HUDEP-2 (cell line): ENCODE measurements around the gene CNTN5.

Source experiments
- DNase-seq, 76 experiments: peaks; one replicate each; lab custom pipeline; 2025; ENCODE audit not compliant: unreplicated experiment in 76 of 76; lab: John Stamatoyannopoulos, UW

Gene CNTN5

DNA sequence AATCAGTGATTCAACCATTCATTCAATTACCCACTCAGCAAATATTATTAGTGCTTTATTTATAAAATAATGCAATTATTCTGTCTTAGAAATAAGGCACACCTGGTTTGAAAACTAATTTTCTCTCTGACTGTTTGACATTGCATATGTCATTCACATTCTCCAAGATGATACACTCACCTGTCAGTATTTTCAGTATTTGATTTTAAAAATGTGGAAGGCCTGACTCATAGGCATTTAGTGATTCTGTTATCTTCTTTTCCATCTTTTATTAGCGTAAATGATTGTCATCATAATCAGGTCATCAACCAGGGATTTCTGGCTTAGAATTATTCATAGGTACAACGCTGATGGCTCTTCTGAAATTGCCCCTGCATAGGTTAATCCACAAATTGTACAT lies 480.9 kb downstream of the CNTN5 start:
- no peak for DNase-seq

DNA sequence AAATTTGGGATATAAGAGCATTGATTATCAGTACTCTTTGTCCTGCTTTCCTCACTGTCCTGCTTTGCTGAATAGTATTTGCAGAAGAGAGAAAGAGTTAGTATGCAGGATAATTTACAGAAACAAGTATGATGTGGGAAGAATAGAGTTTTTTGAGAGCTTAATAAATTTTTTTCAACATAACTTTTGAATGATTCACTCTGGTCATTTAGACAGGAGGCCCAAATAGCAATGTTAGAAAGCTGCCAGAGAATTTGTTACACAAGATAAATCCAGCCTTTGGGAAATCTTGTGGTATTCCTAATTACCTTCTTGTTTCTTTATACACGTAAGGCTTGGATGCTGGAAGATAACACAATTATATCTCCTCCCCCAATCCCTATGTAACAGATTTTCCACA lies 484.6 kb downstream of the CNTN5 start:
- no peak for DNase-seq

DNA sequence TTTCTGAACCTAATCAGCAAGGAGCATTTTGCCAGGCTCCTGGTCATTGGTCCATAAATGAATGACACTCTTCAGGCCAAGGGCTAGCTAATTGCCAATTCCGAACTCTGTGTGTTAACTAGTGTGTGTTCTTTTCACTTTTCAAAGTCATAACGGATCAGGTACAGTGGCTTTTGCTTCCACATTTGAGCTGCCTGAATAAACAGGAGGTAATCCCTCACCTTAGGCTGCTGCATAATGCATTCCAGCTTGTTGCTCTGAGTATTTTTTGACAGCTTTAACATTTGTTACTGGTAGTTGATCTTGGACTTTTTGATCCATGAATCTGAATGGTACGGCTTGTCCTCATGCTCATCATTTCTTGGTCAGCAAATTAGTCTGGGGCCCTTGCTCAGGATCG lies 485.1 kb downstream of the CNTN5 start:
- no peak for DNase-seq

DNA sequence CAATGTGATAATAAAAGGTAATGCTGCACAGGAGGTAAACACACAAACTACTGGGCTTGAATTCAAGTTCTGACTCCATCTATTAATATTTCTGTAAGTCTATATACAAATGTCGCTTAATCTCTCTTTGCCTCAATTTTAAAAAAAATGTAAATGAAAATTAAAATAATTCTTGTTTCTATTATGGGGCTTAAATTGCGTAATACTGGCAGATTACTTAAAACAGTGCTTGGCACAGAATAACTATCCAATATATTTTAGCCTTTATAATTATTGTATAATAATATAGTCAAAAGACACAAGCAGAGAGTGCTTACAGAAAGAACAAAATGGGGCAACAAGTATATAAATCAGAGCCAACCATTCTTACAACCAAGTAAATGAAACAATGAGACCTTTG lies 489.1 kb downstream of the CNTN5 start:
- no peak for DNase-seq

DNA sequence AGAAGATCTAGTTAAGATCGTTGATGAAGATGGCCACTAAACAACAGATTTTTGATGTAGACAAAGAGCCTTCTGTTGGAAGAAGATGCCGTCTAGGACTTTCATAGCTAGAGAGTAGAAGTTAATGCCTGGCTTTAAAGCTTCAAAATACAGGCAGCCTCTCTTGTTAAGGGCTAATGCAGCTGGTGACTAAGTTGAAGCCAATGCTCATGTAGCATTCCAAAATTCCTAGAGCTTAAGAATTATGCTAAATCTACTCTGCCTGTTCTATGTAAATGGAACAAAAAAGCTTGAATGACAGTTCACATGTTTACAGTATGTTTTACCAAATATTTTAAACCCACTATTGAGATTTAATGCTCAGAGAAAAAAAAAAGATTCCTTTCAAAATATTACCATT lies 492.6 kb downstream of the CNTN5 start:
- DNase-seq, result no peak

DNA sequence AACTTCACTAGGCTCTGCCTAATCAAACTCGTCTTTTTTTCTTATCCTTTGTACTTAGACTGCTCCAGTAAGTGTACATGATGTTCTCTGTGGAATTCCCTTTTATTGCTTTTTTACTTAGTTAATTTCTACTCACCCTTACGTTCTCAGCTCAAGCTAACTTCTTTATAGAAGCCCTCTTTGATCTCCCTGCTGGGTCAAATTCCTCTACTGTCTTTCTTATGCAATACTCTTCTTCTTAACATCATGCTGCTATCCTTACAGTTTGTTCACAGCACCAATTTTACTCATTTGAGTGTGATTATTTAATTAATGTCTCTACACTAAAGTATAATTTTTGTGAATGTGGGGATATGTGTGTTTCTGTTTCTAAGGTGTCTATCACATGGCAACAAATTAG lies 498.3 kb downstream of the CNTN5 start:
- no peak for DNase-seq

DNA sequence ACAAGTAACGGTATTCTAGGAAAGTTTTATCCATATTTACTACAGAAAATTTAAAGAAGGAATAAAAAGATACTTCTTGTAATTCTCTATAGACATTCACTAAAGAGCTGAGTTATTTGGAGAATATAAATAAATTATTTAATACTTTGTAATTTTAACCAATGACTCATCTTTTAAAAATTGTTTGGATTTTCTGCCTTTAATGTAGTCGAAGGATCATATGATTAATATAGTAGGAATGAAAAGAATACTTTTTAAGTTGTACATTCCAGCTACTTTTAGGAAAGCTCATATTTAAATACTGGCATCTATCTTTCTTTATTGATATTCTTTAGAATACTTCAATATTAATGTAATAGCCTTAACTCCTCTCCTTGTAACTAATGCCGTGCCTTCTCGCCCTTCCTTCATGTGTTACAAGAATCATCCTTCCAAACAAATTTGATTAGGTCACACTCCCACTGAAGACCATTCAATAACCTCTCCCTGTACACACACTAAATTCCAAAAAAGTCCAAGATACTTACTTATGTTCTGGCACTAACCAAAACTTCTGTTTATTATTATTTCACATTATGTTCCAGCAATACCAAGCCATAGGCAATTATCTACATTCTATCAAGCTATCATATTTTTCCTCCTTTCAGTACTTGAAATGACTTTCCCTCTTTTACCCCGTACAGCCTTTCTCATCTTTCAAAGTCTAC lies 501.9 kb downstream of the CNTN5 start:
- no peak for DNase-seq

GRCh38 chr11:99531468-99531867 lies 510.7 kb downstream of the CNTN5 start:
- no peak for DNase-seq

DNA sequence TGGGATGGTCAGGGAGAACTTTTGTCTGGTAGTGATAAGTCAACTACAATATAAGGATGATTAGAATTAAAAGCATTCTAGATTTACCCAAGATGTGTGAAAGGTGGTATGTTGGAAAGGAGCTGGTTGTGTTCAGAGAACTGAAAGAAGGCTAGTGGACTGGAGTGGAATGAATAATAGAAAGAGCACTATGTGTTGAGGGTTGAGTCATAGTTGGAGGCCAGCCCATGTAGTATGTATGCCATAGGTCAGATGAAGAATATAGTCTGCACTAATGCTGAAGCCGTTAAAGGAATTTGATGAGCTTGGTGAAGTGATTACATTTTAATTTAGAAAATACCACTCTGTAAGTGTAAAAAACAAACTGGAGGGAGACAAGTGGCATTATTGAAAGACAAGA lies 514.1 kb downstream of the CNTN5 start:
- DNase-seq, result no peak

DNA sequence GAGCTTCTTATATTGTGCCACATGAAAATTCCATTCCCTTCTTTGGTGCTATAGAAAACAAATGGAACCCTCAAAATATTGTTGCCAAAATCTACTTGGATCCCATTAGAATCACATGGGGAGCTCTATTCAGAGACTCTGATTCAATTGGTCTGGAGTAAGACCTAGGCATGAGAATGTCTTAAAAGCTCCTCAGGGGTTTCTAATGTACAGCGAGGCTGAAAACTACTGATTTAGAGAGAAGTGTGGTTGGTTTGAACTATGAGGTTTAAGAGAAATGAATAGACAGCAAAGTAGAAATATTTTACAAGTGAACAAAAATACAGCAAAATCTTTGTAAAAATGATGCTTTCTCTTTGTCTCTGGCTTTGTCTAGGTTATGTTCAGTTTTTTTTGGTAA lies 514.7 kb downstream of the CNTN5 start:
- DNase-seq, result no peak

- no peak for DNase-seq
Measured at GRCh38 chr11:99535819-99536218, 515.1 kb downstream of the CNTN5 start.

GRCh38 chr11:99537681-99538080 lies 516.9 kb downstream of the CNTN5 start:
- no peak for DNase-seq

DNA sequence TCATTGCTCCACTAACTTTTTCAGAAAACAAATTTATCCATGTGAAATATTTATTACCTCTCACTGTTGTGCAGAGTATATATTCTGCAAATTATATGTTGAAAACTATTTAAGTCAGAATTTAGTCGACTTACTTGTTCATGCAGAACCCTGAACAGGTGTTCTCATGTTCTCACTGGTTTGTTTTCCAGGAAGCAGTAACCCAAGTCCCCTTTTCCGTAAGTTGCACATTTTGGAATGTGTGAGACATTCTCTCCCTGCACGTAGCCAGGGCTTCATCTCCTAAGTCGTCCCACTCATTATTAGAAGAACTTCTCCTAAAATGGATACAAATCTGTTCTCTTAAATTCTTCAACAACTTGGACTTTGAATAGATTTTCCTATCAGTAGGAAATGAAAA lies 524.9 kb downstream of the CNTN5 start:
- no peak for DNase-seq

DNA sequence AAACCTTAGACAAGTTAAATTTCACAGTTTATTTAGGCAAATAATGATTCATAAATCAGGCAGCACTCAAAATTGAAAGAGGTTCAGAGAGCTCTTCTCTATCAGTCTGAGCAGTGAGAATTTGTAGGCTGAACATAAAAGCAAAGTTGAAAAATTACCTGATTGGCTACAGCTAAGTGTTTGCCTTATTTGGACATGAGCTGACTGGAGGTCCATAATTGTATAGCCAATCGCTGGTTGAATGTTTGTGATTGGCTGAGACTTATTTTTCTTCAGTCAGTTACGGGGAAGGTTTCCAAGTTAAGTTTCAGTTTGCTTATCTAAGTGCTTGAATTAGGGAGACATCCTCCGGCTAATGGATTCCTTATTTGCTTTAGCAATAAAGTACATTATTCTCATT lies 527.5 kb downstream of the CNTN5 start:
- DNase-seq, result no peak

GRCh38 chr11:99554232-99554903 lies 533.6 kb downstream of the CNTN5 start:
- DNase-seq, result no peak

DNA sequence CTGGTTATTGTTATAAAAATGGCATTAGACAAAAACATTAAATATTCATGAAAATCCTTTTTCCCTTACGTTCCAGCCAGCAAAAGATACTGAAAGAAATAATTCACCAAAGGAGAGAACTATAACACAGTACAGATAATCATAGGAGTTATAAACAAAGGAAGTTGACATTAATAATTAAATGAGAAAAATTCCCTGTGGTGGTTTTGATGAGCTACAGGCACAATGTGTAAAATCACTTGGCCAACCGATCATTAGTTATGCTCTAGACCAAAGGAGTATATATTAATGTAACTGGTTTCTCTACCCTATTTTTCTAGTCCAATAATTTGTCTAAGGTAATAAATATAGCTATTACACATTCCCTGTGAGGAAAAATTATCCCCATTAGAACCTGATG lies 534.7 kb downstream of the CNTN5 start:
- no peak for DNase-seq

DNA sequence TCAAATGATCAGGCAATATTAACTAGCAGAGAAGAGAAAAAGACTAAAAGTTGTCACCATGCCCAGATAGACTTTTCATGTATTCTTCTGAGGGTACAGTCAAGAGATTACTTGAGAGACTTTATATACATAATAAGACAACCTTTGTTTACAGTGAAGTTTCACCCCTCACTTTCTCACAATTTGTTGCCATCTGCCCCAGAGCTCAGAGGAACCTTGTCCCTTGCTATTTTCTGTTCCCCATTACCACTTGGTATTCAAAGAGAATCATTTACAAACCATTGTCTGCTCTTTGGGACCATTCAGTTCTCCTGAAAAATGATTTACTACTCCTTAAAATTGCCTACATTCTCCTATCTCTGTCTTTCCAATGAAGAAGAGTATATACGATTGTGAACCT lies 544.6 kb downstream of the CNTN5 start:
- DNase-seq, result no peak

DNA sequence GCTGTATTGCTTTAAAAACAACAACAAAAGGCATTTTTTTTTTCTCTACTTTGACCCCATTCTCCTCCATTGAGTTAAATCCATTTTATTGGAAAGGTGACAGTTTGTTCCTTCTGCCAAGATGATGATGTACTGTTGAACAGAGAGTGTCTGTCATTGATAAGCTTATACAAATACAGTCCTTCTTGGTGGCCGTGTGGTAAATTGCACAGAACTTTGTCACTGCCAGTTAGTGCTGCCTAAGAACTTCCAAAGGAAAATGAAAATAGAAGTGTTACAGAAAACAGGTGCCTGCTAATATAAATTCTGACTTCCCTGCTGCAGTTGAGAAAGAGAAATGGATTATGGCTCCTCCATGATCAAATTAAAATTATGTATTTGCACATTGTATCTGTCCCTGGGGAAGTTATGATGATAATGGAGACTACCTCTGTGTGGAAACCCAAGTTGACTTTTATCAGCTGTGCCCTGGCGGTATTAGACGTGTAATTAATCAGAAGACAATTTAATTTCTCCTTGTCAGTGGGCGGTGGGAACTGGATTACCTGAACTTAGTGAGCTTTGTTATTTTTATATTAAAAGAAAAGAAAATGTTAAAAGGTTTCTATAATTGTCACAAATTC lies 546.7 kb downstream of the CNTN5 start:
- no peak for DNase-seq

DNA sequence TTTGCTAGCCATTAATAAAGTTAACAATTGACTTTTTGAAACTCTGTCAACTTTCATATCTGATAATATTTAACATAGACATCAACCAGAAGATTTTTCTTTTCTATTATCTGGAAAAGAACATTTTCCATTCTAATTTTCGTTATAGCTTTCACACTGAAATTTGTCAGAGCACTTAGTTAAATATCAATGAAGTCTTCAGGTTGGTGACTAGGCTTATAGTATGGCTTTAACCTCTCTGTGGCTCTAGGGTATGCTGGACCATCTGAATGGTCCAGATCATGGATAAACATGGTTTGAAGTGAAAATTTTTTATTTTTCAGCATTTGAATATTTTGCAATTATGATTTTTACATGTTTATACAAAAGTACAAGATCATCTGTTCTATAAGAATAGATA lies 548.1 kb downstream of the CNTN5 start:
- DNase-seq, result no peak

GRCh38 chr11:99571094-99571493 lies 550.3 kb downstream of the CNTN5 start:
- DNase-seq, result no peak

GRCh38 chr11:99584830-99585229 lies 564.1 kb downstream of the CNTN5 start:
- no peak for DNase-seq

DNA sequence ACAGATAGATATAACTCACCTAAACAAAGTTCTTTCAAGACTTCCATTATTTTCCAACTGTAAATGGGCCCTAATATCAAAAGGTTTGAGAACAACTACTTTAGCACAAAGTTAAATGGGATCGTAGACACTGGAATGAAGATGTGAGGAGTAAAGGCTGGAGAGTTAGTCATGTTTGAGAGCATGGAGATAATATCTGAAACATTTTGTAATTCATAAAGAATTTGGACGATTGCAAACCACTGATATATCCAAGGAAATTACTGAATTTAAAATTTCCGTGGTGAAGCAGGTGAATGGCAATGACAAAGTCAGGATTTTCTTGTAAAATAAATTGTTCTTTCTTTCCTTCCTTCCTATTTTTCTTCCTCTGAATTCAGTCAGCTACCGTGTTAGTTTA lies 564.9 kb downstream of the CNTN5 start:
- no peak for DNase-seq
